ENCODE results near the gene DNMT3B. TPM values are rescaled to one million over a fixed set of nuclear protein-coding genes. Genes with fewer than 3 reads are reported as not detected.

Gene DNMT3B
- total and polyA plus RNA-seq, 2 donors (not counting 1 experiment from before 2014, with no cell fraction given): 0.15 to 0.47 TPM

- TF ChIP-seq EZH2 (IDR thresholded peaks at IDR 0.05; ENCODE audit: borderline replicate concordance, insufficient read depth, low read depth, low read length, poor library complexity, severe bottlenecking): no peak
- no peak for TF ChIP-seq CTCF (IDR thresholded peaks at IDR 0.05)
- Histone ChIP-seq H4K20me1 (ENCODE audit: control insufficient read depth, insufficient read depth, low read length, poor library complexity, severe bottlenecking) (peaks cover 10% of the 10 kb centered on the region), H3K4me2 (replicated peaks; ENCODE audit: low read depth, low read length, poor library complexity, severe bottlenecking) (no peak overlapping the region), H3K4me3 (ENCODE audit: control extremely low read depth in 1 of 5, extremely low read depth in 1 of 5, insufficient read depth in 1 of 5, low read depth in 2 of 5, low read length in 4 of 5) (no peak overlapping the region), H3K4me1 (ENCODE audit: control insufficient read depth in 2 of 2, insufficient read depth in 2 of 2, low read length in 2 of 2) (peaks cover 13 to 18% of the 10 kb centered on the region in 2 donors), H3K27ac (ENCODE audit: low read length in 2 of 2) (no peak overlapping the region), H3K36me3 (replicated peaks in 1 of 2; ENCODE audit: control extremely low read depth in 1 of 2, control insufficient read depth in 1 of 2, extremely low read depth in 1 of 2, insufficient read depth in 2 of 2, low read length in 1 of 2) (peaks cover 0 to 2% of the 10 kb centered on the region in 2 experiments), H3K79me2 (ENCODE audit: control insufficient read depth, insufficient read depth, low read length) (peaks cover 42% of the 10 kb centered on the region), H3K9me3 (ENCODE audit: control extremely low read depth in 1 of 3, control insufficient read depth in 2 of 3, insufficient read depth in 1 of 3, low read length in 2 of 3) (no peaks in the 10 kb centered on the region), H3K27me3 (replicated peaks in 1 of 4; ENCODE audit: control extremely low read depth in 1 of 4, control insufficient read depth in 3 of 4, insufficient read depth in 4 of 4, low read length in 3 of 4) (no peaks in the 10 kb centered on the region), H2AFZ (ENCODE audit: insufficient read depth, low read depth, low read length, poor library complexity, severe bottlenecking) (no peak overlapping the region), H3K9ac (ENCODE audit: low read length) (no peak overlapping the region)
- Mint-ChIP-seq H3K27me3 (no peaks in the 10 kb centered on the region), H3K9me3 (ENCODE audit: insufficient read depth) (no peaks in the 10 kb centered on the region), H3K4me3 (no peak overlapping the region), H3K27ac (no peak overlapping the region), H3K4me1 (peaks cover 27% of the 10 kb centered on the region)
- intact Hi-C loops (cut with micrococcal nuclease): no loop called here
- 88% methylated on average over 1 of the region's 5 CpGs for WGBS (ENCODE audit: insufficient coverage)
- no peak for DNase-seq
- ChIA-PET CTCF (interaction anchor here (2.9 kb wide), 1 partner anchor 37 kb away, joined by 15 read pairs; no protein-coding TSS in a partner anchor), POLR2A (no interaction called here)
- no peak for ATAC-seq (ENCODE audit: low read depth)
These were observed 21.0 kb upstream of the DNMT3B start for GRCh38 chr20:32741151-32741550.
